DMS153 (cell line): Measurements from ENCODE around the gene ACSS1.

Source experiments
- DNase-seq: peaks from one replicate; lab custom pipeline; 2025; lab: John Stamatoyannopoulos, UW

The ACSS1 gene

GRCh38 chr20:24992487-24993205 lies 65.3 kb downstream of the ACSS1 start, which contains the start of gene APMAP:
Gene APMAP (minus strand): TSS chr20:24992751. CDS start chr20:24992688, 63 bp downstream.
- DNase-seq: peak; percentile 88

GRCh38 chr20:24991897-24992486 lies 65.9 kb downstream of the ACSS1 start:
- DNase-seq: no peak

GRCh38 chr20:24990810-24991252 lies 67.1 kb downstream of the ACSS1 start:
- DNase-seq: no peak

GRCh38 chr20:24989162-24989561 lies 68.8 kb downstream of the ACSS1 start:
- DNase-seq: no peak

- DNase-seq: no peak
These were observed 69.8 kb downstream of the ACSS1 start for GRCh38 chr20:24987873-24988835.

- DNase-seq: no peak
These were observed 70.7 kb downstream of the ACSS1 start for GRCh38 chr20:24987244-24987643.

GRCh38 chr20:24986436-24987015 lies 71.4 kb downstream of the ACSS1 start:
- DNase-seq: no peak

GRCh38 chr20:24985802-24986201 lies 72.1 kb downstream of the ACSS1 start:
- DNase-seq: no peak

GRCh38 chr20:24984961-24985640 lies 72.8 kb downstream of the ACSS1 start:
- no peak for DNase-seq

- no peak for DNase-seq
These were observed 74.0 kb downstream of the ACSS1 start for GRCh38 chr20:24983896-24984295.

GRCh38 chr20:24981790-24982189 lies 76.1 kb downstream of the ACSS1 start:
- DNase-seq: no peak

GRCh38 chr20:24981282-24981681 lies 76.7 kb downstream of the ACSS1 start:
- no peak for DNase-seq

- no peak for DNase-seq
These were observed 77.5 kb downstream of the ACSS1 start for GRCh38 chr20:24980291-24981053.

GRCh38 chr20:24979036-24979960 lies 78.6 kb downstream of the ACSS1 start:
- DNase-seq: no peak

- no peak for DNase-seq
These were observed 79.4 kb downstream of the ACSS1 start for GRCh38 chr20:24978513-24978912.

- no peak for DNase-seq
These were observed 80.1 kb downstream of the ACSS1 start for GRCh38 chr20:24977797-24978196.

GRCh38 chr20:24977336-24977735 lies 80.6 kb downstream of the ACSS1 start:
- DNase-seq: no peak

GRCh38 chr20:24972341-24972740 lies 85.6 kb downstream of the ACSS1 start:
- no peak for DNase-seq

- no peak for DNase-seq
These were observed 86.4 kb downstream of the ACSS1 start for GRCh38 chr20:24971376-24972101.
